ENCODE data around the gene P2RX5.
A peak's percentile ranks its signal among the peaks of the same experiment; 100 is the strongest.

Gene P2RX5

DNA sequence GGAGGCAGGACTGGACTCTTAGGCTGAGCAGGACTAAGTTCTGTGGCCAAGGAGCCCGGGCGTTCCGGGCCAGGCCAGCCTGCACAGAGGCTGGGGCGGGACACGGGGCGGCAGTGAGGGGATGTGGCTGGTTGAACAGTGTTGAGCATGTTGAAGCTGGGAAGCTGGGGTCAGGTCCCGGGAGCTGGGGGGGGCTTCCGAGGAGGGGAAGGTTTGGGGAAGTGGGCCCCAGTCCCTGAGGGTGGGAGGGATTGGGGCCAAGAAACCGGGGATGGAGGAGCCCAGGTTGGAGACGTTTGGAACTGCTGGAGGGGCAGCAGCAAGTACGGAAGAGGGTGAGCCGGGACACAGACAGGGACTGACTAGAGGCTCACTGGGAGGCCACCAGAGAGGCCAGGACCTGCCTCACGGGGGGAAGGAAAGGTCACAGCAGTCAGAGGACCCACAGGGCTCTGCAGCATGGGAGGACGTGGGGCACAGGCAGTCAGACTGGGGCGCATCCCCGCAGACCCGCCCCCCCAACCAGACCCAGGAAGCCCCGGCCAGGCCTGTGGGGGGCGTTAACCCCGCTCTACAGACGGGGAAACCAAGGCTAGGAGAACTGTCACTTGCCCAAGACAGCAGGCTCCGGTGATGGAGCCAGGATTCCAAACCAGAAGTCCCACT is 37.0 kb downstream of the P2RX5 start:
- Mint-ChIP-seq H3K27ac (no peak overlapping the region), H3K27me3 (no peaks in the 10 kb centered on the region), H3K4me3 (no peak overlapping the region), H3K36me3 (ENCODE audit: low read depth) (no peaks in the 10 kb centered on the region), H3K4me1 (ENCODE audit: low read depth) (no peaks in the 10 kb centered on the region), H3K9me3 (no peaks in the 10 kb centered on the region)

DNA sequence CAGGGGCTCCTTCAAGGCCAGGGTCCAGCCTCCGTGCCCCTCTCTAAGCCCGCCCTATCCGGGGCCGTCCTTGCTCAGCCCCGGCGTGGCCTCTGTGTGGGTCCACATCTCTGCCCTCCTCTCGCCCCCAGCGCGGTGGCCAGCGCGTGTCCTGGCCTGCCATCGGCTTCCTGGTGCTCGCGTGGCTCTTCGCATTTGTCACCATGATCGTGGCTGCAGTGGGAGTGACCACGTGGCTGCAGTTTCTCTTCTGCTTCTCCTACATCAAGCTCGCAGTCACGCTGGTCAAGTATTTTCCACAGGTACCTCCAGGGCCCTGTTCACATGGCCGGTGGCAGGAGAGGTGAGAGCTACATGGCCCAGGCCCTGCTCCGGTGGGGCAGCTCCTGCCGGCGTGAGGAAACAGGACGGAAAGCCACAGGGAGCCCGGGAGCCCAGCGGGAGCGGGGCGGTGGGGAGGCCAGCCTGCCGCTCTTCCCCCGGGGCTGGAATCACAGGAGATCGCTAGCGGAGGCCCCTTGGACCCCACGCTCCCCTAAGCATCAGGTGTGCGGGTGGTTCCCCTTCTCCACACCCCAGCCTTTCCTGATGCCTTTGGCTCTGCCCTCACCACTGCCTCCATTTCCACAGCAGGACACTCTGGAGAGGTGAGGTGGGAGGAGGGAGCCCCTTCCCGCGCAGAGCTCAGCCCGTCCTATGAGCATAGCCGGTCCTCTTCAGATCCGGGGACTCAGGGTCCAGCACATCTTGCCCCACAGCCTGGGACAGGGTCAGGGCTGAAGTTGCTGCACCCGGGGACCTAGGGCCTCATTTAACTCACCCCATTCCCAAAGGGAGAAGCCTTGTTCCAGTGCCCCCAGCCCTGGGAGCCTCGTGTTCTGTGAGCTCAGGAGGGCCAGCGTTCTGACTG is 37.8 kb downstream of the P2RX5 start:
- Mint-ChIP-seq H3K27ac (no peak overlapping the region), H3K9me3 (no peaks in the 10 kb centered on the region), H3K4me1 (ENCODE audit: low read depth) (no peaks in the 10 kb centered on the region), H3K4me3 (no peak overlapping the region), H3K36me3 (ENCODE audit: low read depth) (no peaks in the 10 kb centered on the region), H3K27me3 (no peaks in the 10 kb centered on the region)

DNA sequence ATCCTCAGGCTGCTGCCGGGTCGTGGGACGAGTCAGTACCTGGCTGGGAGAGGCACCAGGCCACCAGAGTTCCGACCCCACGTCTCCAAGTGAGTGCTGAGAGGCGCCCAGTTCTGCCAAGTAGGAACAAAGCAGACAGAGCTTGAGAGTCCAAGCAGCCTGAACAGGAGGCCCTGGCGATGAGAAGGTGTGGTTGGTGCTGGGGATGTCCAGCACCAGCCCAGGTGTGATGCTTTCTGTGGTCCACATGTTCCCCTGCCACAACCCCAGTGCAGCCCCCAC is 38.4 kb downstream of the P2RX5 start:
- H3K27me3 Mint-ChIP-seq: no peaks in the 10 kb centered on the region
- H3K36me3 Mint-ChIP-seq (ENCODE audit: low read depth): no peaks in the 10 kb centered on the region
- H3K27ac Mint-ChIP-seq: no peak overlapping the region
- no peak overlapping the region for H3K4me3 Mint-ChIP-seq
- H3K9me3 Mint-ChIP-seq: no peaks in the 10 kb centered on the region
- H3K4me1 Mint-ChIP-seq (ENCODE audit: low read depth): no peaks in the 10 kb centered on the region

DNA sequence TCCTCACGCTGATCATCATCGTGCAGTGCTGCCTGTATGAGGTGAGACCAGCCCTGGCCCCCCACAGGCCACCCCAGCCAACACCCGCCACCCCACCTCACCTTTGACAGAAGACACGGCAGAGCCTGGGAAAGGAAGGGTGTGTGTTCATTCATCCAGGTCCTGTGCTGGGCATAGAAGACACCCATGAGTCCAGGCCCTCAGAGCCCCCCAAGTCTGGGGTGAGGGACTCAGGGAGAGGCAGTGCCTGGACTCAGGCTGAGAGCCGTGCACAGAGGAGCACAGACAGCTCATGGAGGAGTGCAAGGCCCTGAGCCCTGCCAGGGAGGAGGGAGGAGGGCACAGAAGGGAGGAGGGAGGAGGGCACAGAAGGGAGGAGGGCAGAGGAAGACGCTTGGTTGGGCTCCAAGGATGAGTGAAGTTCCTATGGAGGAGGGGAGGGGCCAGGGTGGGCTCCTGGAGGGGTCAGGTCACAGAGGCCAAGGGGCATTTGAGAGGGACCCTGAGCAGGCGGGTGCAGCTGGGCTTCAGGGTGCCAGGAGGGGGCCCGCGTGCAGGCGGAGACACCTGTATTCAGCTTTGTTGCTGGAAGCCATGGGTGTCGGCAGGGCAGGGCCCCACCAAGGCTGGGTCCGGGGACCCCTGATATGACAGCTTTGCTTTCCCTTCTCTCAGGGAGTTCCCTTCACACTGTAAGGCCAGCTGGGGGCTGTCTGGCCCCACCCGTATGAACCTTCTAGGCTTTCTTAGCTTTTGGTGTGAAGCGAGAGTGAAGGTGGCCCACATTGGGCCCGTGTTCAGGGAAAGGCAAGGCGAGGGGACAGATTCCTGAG is 39.0 kb downstream of the P2RX5 start:
- H3K27me3 Mint-ChIP-seq: no peaks in the 10 kb centered on the region
- no peaks in the 10 kb centered on the region for H3K36me3 Mint-ChIP-seq (ENCODE audit: low read depth)
- no peak overlapping the region for H3K27ac Mint-ChIP-seq
- H3K4me3 Mint-ChIP-seq: no peak overlapping the region
- no peaks in the 10 kb centered on the region for H3K9me3 Mint-ChIP-seq
- H3K4me1 Mint-ChIP-seq (ENCODE audit: low read depth): no peaks in the 10 kb centered on the region

DNA sequence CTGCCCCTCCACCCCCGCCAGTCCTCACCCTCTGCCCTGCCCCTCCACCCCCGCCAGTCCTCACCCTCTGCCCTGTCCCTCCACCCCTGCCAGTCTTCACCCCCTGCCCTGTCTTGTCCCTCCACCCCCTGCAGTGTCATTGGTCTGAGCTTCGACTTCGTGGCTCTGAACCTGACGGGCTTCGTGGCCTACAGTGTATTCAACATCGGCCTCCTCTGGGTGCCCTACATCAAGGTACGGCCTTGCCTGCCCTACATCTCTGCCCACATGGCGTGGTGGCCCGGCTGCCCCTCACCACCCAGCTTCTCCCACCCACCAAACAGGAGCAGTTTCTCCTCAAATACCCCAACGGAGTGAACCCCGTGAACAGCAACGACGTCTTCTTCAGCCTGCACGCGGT is 39.6 kb downstream of the P2RX5 start:
- no peaks in the 10 kb centered on the region for H3K9me3 Mint-ChIP-seq
- H3K27me3 Mint-ChIP-seq: no peaks in the 10 kb centered on the region
- H3K4me3 Mint-ChIP-seq: no peak overlapping the region
- no peaks in the 10 kb centered on the region for H3K36me3 Mint-ChIP-seq (ENCODE audit: low read depth)
- H3K27ac Mint-ChIP-seq: no peak overlapping the region
- no peaks in the 10 kb centered on the region for H3K4me1 Mint-ChIP-seq (ENCODE audit: low read depth)

DNA sequence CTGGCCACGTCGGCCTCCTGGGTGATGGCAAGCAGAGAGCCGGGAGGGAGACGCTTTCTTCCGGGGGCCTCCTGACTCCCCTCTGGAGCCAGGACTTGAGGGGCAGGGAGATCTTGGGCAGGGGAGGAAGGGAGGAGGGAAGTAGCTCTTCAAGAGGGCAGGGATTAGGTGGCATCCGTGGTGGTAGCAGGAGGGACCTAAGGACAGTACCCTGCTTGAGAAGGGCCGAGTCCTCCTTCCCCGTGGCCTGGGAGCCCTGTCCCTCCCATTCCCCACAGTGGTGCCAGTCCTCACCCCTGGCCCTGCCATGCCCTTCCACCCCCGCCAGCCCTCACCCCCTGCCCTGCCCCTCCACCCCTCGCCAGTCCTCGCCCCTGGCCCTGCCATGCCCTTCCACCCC is 40.2 kb downstream of the P2RX5 start:
- no peaks in the 10 kb centered on the region for H3K36me3 Mint-ChIP-seq (ENCODE audit: low read depth)
- no peaks in the 10 kb centered on the region for H3K4me1 Mint-ChIP-seq (ENCODE audit: low read depth)
- no peaks in the 10 kb centered on the region for H3K9me3 Mint-ChIP-seq
- no peaks in the 10 kb centered on the region for H3K27me3 Mint-ChIP-seq
- H3K4me3 Mint-ChIP-seq: no peak overlapping the region
- H3K27ac Mint-ChIP-seq: no peak overlapping the region

DNA sequence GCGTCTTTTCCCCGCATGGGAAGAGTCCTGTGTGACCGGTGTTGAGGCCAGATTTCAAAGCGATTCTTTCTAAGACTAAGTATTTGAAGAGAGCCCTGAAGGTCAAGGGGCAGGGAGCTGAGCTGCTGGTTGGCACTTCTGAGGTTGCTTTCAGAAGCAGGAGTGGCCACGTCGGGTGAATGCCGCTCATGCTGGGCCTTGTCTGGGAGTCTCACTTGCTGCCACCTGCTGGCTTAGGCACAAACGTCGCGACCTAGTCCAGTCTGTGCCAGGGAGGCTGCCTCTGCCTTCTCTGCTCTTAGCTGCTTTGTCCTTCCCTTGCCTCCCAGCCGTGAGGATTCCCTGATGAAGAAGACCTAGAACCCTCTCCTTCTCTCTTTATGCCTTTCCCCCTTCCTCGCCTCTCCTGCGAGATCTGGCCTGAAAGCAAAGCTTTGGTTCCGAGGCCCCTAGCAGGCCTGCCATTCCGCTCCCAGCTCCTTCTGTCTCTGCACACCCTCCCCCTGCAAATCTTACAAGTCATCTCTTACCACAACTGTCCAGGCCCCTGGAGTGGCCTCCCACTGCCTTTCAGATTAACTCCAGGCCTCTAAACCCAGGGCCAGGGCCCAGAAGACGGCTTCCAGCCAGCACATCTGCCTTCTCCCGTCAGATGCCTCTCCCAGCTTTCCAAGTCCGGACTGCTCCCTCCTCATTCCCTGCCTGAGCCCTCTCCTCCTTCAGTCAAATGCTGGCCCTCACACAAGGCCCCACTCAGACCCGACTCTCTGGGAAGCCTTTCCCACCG is 48.0 kb downstream of the P2RX5 start:
- peaks cover 18% of the 10 kb centered on the region for H3K4me1 Mint-ChIP-seq (ENCODE audit: low read depth)
- no peak overlapping the region for H3K27ac Mint-ChIP-seq
- no peaks in the 10 kb centered on the region for H3K27me3 Mint-ChIP-seq
- no peaks in the 10 kb centered on the region for H3K9me3 Mint-ChIP-seq
- H3K36me3 Mint-ChIP-seq (ENCODE audit: low read depth): peaks cover 19% of the 10 kb centered on the region
- no peak overlapping the region for H3K4me3 Mint-ChIP-seq

DNA sequence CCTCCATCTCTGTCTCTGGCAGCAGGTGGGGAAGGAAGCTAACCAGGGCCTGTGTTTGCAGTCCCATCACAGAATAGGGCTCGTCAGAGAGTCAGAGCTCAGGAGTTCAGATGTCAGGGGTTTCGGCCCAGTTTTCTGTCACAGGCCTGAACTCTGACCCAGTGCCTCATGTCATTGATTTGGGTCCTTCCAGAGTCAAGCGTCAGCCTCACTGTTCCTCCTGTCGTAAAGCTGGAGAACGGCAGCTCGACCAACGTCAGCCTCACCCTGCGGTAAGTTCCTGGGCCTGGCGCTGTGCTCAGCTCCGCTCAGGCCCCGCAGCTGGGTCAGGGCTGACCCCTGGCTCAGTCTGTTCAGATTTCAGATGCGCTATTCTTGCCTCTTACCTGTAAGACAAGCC is 48.7 kb downstream of the P2RX5 start:
- Mint-ChIP-seq H3K36me3 (ENCODE audit: low read depth) (peaks cover 19% of the 10 kb centered on the region), H3K27ac (no peak overlapping the region), H3K9me3 (no peaks in the 10 kb centered on the region), H3K4me3 (no peak overlapping the region), H3K4me1 (ENCODE audit: low read depth) (peaks cover 18% of the 10 kb centered on the region), H3K27me3 (no peaks in the 10 kb centered on the region)

DNA sequence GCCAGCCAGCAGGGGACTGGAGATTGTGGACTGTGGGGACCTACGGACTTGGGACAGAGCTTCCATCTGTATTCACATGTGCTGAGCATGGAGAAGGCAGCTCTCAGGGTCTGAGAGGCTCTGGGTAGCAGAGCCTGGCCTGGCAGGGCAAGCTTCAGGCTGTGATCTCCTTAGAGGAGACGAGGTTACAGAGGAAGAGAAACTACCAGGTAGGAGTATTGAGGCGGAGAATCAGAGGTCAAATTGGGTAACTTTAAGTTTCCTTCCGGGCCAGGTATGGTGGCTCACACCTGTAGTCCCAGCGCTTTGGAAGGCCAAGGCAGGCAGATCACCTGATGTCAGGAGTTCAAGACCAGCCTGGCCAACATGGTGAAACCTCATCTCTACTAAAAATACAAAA is 50.6 kb downstream of the P2RX5 start:
- H3K27ac Mint-ChIP-seq: no peak overlapping the region
- H3K27me3 Mint-ChIP-seq: no peaks in the 10 kb centered on the region
- H3K4me3 Mint-ChIP-seq: no peak overlapping the region
- H3K9me3 Mint-ChIP-seq: no peaks in the 10 kb centered on the region
- peaks cover 19% of the 10 kb centered on the region for H3K36me3 Mint-ChIP-seq (ENCODE audit: low read depth)
- peaks cover 26% of the 10 kb centered on the region for H3K4me1 Mint-ChIP-seq (ENCODE audit: low read depth)

DNA sequence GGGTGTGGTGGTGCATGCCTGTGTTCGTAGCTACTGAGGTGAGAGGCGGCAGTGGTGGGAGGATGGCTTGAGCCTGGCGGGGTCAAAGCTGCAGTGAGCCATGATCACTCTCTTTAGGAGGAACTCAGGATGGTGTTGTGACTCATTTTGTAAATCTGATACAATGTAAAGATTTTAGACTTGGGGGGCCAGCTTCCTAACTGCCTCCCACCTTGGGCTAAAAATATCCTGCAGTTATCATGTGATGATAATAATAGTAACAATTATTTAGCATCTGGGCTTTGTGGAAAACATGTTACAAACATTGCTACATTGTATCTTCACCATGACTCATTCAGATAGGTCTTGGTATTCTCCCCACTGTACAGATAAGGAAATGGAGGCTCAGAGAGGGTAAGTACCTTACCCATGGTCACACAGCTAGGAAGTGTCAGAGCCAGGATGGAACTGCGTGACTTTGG is 52.0 kb downstream of the P2RX5 start:
- peak overlapping the region; percentile 47 for H3K27ac Mint-ChIP-seq
- peaks cover 38% of the 10 kb centered on the region for H3K4me1 Mint-ChIP-seq (ENCODE audit: low read depth)
- no peak overlapping the region for H3K4me3 Mint-ChIP-seq
- no peaks in the 10 kb centered on the region for H3K9me3 Mint-ChIP-seq
- no peaks in the 10 kb centered on the region for H3K27me3 Mint-ChIP-seq
- H3K36me3 Mint-ChIP-seq (ENCODE audit: low read depth): peaks cover 23% of the 10 kb centered on the region

DNA sequence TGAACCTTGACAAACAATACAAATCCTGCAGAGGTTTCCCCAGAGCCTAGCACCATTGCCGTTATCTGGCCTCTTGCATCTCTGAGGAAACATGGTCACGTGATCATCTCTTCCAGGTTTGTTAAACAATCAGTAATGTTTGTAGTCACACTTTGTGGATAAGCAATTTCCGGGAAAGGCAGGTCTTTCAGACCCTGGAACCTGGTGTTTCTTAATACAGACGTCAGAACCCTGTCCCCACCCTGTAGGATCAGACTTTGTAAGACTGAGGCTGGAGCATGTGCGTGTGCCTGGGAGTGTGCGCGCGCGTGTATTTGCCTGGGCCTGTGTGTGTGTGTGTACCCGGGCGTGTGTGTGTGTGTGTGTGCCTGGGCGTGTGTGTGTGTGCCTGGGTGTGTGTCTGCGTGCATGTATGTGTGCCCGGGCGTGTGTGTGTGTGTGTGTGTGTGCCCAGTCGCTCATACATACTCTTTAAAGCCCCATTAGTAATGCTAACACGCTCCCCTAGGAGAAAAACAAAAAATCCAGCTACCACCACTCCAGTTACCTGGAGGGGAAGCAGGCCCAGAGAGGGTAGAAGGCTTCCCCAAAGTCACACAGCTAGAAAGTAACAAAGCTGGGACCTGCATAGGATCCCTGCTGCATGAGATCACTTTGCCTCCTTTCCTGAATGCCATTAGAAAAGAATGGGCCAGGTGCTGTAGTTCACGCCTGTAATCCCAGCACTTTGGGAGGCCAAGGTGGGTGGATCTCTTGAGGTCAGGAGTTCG is 54.1 kb downstream of the P2RX5 start:
- Mint-ChIP-seq H3K27me3 (no peaks in the 10 kb centered on the region), H3K36me3 (ENCODE audit: low read depth) (peaks cover 17% of the 10 kb centered on the region), H3K9me3 (no peaks in the 10 kb centered on the region), H3K27ac (peak overlapping the region; percentile 19), H3K4me1 (ENCODE audit: low read depth) (peaks cover 54% of the 10 kb centered on the region), H3K4me3 (no peak overlapping the region)

DNA sequence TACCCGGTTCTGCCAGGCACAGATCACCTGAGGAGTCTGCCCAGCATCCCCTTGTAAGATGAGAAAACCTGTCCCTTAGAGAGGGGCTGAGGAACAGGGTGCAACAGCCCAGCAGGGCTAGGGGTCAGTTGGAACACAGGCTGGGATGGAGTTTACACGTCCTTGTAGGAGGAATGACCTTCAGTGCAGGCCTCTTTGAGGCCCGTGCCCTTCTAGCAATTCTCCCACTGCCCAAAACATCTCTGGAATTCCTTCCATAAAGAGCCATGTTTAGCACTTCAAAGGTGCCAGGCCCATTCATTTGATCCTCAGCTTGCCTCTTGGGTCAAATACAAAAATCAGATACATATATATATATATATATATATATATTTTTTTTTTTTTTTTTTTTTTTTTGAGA is 54.9 kb downstream of the P2RX5 start:
- peak overlapping the region; percentile 45 for H3K27ac Mint-ChIP-seq
- H3K4me1 Mint-ChIP-seq (ENCODE audit: low read depth): peaks cover 54% of the 10 kb centered on the region

DNA sequence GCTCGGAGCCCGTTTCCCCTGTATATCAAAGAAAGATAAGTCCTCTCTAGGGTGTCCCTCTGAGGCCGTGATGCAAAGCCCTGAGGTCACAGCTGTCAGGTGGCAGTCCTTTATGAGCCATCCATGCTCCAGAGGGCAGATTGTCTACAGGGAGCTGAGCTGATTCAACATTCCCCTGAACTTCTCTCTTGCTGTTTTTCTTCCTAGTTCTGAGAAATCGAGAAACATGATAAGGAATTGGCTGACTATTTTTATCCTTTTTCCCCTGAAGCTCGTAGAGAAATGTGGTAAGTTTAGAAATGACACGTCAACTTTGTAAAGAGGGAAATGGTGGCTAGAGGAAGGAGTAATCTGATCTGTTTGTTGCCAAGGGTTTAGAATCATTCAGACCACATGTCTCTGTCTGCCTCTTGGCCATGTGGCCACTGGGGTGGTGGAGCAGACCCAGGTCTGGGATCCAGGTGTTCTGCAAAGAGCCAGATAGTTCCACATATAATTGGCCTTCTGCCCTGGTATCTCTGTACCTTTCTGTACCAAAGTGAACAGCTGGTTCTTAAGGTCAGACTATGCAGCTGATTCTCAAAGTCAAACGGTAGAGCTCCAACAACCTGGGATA is 55.9 kb downstream of the P2RX5 start:
- H3K4me1 Mint-ChIP-seq (ENCODE audit: low read depth): peaks cover 53% of the 10 kb centered on the region
- H3K9me3 Mint-ChIP-seq: no peaks in the 10 kb centered on the region
- peaks cover 17% of the 10 kb centered on the region for H3K36me3 Mint-ChIP-seq (ENCODE audit: low read depth)
- peak overlapping the region; percentile 63 for H3K4me3 Mint-ChIP-seq
- H3K27ac Mint-ChIP-seq: peak overlapping the region; percentile 84
- H3K27me3 Mint-ChIP-seq: no peaks in the 10 kb centered on the region

More for the DNA sequence above, 54.9 kb downstream of the P2RX5 start:
- no peak overlapping the region for H3K4me3 Mint-ChIP-seq
- peaks cover 17% of the 10 kb centered on the region for H3K36me3 Mint-ChIP-seq (ENCODE audit: low read depth)
- no peaks in the 10 kb centered on the region for H3K27me3 Mint-ChIP-seq
- no peaks in the 10 kb centered on the region for H3K9me3 Mint-ChIP-seq

Measured in stimulated activated naive CD8-positive, alpha-beta T cell treated with anti-CD3 and anti-CD28 coated beads, Interleukin-15, Interleukin-2, amounts not matched to agents 100 ng/mL and 50 ng/mL, for 24 hours (primary cell).